ENCODE results near the gene NDUFAF5. TPM values are rescaled to one million over a fixed set of nuclear protein-coding genes. Genes with fewer than 3 reads are reported as not detected.

NDUFAF5 gene
- total RNA-seq, 2 donors from 2014 or later = 31.8 to 33.0 TPM

DNA sequence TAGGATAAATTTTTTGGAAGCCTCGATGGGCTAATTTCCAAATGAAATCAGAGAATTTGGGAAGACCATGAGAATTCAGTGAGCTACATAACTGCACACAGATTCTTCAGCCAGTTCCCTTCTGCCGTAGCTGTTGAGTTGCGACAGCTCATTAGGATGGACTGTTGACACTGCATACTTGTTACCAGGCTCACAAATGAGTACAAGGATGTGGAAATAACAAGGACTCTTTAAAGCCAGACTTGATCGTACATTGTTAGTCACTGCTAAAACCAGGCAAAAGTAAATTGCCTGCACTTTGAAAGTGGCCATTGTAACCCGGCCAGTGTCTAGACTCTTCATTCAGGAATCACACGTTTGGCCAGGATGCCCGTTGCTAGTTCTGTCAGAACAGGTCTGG is 37.0 kb downstream of the NDUFAF5 start:
- H3K9ac ChIP-seq (ENCODE audit: low read depth in 2 of 2, low read length in 2 of 2) = no peak overlapping the region
- H3K4me3 ChIP-seq = no peak overlapping the region
- no peaks in the 10 kb centered on the region for H3K27me3 ChIP-seq
- TF ChIP-seq, protein P1, sequence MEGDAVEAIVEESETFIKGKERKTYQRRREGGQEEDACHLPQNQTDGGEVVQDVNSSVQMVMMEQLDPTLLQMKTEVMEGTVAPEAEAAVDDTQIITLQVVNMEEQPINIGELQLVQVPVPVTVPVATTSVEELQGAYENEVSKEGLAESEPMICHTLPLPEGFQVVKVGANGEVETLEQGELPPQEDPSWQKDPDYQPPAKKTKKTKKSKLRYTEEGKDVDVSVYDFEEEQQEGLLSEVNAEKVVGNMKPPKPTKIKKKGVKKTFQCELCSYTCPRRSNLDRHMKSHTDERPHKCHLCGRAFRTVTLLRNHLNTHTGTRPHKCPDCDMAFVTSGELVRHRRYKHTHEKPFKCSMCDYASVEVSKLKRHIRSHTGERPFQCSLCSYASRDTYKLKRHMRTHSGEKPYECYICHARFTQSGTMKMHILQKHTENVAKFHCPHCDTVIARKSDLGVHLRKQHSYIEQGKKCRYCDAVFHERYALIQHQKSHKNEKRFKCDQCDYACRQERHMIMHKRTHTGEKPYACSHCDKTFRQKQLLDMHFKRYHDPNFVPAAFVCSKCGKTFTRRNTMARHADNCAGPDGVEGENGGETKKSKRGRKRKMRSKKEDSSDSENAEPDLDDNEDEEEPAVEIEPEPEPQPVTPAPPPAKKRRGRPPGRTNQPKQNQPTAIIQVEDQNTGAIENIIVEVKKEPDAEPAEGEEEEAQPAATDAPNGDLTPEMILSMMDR (IDR thresholded peaks at IDR 0.05) = no peak
- H3K4me1 ChIP-seq = no peaks in the 10 kb centered on the region
- intact Hi-C loops (cut with DNase I) = loop anchor here (2.0 kb wide), 1 partner anchor 233 kb away; no protein-coding TSS in a partner anchor
- DNase-seq = no peak
- no peaks in the 10 kb centered on the region for H3K9me3 ChIP-seq
- H3K36me3 ChIP-seq = no peaks in the 10 kb centered on the region
- no peak overlapping the region for H3K27ac ChIP-seq

GRCh38 chr20:13822459-13822858 is 37.6 kb downstream of the NDUFAF5 start:
- H3K4me3 ChIP-seq = no peak overlapping the region
- TF ChIP-seq, protein P1 (IDR thresholded peaks at IDR 0.05) = no peak
- no peak overlapping the region for H3K27ac ChIP-seq
- H3K9ac ChIP-seq (ENCODE audit: low read depth in 2 of 2, low read length in 2 of 2) = no peak overlapping the region
- H3K4me1 ChIP-seq = no peaks in the 10 kb centered on the region
- no peaks in the 10 kb centered on the region for H3K9me3 ChIP-seq
- intact Hi-C loops (cut with DNase I) = loop anchor here (2.0 kb wide), 1 partner anchor 232 kb away; no protein-coding TSS in a partner anchor
- no peaks in the 10 kb centered on the region for H3K27me3 ChIP-seq
- DNase-seq = no peak
- no peaks in the 10 kb centered on the region for H3K36me3 ChIP-seq

DNA sequence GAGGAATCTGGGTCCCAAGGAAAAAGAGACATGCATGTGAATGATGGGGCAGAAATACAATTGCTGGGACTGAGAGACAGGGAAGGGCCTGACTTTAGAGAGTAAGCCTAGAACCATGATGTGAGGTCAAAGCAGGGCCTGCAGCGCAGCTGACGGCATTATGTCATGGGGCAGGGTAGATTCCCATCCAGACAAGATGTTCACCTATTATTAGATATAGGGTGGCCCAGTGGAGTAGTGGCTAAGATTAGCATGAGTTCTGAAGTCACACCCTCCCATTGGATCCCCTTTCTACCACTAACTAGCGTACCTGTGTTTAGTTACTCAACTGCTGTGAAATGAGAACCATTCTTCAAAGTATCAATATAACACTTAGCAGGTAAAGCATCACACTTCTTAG is 39.6 kb downstream of the NDUFAF5 start:
- TF ChIP-seq, protein P1 (IDR thresholded peaks at IDR 0.05) = no peak
- H3K36me3 ChIP-seq = no peaks in the 10 kb centered on the region
- no peak overlapping the region for H3K9ac ChIP-seq (ENCODE audit: low read depth in 2 of 2, low read length in 2 of 2)
- H3K4me3 ChIP-seq = no peak overlapping the region
- intact Hi-C loops (cut with DNase I) = no loop called here
- no peak for DNase-seq
- H3K4me1 ChIP-seq = no peaks in the 10 kb centered on the region
- no peaks in the 10 kb centered on the region for H3K9me3 ChIP-seq
- H3K27me3 ChIP-seq = no peaks in the 10 kb centered on the region
- H3K27ac ChIP-seq = no peak overlapping the region

DNA sequence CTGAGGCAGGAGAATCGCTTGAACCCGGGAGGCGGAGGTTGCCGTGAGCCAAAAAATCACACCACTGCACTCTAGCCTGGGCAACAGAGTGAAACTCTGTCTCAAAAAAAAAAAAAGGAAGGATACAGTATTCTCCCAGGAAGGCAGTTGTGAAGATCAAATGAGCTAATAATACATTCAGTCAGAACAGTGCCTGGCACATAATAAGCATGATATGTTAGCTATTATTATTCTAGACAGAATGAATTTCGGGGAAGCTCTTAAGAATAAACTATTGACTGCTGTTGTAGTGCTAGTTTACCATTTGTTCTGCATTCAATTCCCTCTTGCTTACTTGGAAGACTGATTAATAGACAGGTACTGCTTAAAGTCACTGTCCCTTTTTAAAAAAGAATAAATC is 40.6 kb downstream of the NDUFAF5 start:
- intact Hi-C loops (cut with DNase I) = no loop called here
- TF ChIP-seq, protein P1 (IDR thresholded peaks at IDR 0.05) = no peak
- no peak overlapping the region for H3K4me3 ChIP-seq

GRCh38 chr20:13831476-13831875 is 46.6 kb downstream of the NDUFAF5 start:
- no peak overlapping the region for H3K4me3 ChIP-seq
- no peak overlapping the region for H3K9ac ChIP-seq (ENCODE audit: low read depth in 2 of 2, low read length in 2 of 2)
- TF ChIP-seq, protein P1 (IDR thresholded peaks at IDR 0.05) = no peak
- no peaks in the 10 kb centered on the region for H3K9me3 ChIP-seq
- no peaks in the 10 kb centered on the region for H3K4me1 ChIP-seq
- no peak for DNase-seq
- H3K27me3 ChIP-seq = no peaks in the 10 kb centered on the region
- no peaks in the 10 kb centered on the region for H3K36me3 ChIP-seq
- intact Hi-C loops (cut with DNase I) = no loop called here
- no peak overlapping the region for H3K27ac ChIP-seq

More for the DNA sequence above, 40.6 kb downstream of the NDUFAF5 start:
- no peaks in the 10 kb centered on the region for H3K9me3 ChIP-seq
- H3K27ac ChIP-seq = no peak overlapping the region
- no peaks in the 10 kb centered on the region for H3K27me3 ChIP-seq
- DNase-seq = no peak
- H3K4me1 ChIP-seq = no peaks in the 10 kb centered on the region
- H3K9ac ChIP-seq (ENCODE audit: low read depth in 2 of 2, low read length in 2 of 2) = no peak overlapping the region
- no peaks in the 10 kb centered on the region for H3K36me3 ChIP-seq

All from colonic mucosa (tissue), 4 donors.